HG02970 (cell line): Measurements from ENCODE around the gene ASTN2.

ENCODE experiments used
- ATAC-seq: cut with Tn5 transposase; IDR thresholded peaks from one replicate; pipeline ENCODE4 v1.9.1; 2021; ENCODE audit warnings: mild to moderate bottlenecking, moderate library complexity, moderate number of reproducible peaks; ENCODE audit not compliant: unreplicated experiment, low FRiP score

Gene ASTN2, protein sequence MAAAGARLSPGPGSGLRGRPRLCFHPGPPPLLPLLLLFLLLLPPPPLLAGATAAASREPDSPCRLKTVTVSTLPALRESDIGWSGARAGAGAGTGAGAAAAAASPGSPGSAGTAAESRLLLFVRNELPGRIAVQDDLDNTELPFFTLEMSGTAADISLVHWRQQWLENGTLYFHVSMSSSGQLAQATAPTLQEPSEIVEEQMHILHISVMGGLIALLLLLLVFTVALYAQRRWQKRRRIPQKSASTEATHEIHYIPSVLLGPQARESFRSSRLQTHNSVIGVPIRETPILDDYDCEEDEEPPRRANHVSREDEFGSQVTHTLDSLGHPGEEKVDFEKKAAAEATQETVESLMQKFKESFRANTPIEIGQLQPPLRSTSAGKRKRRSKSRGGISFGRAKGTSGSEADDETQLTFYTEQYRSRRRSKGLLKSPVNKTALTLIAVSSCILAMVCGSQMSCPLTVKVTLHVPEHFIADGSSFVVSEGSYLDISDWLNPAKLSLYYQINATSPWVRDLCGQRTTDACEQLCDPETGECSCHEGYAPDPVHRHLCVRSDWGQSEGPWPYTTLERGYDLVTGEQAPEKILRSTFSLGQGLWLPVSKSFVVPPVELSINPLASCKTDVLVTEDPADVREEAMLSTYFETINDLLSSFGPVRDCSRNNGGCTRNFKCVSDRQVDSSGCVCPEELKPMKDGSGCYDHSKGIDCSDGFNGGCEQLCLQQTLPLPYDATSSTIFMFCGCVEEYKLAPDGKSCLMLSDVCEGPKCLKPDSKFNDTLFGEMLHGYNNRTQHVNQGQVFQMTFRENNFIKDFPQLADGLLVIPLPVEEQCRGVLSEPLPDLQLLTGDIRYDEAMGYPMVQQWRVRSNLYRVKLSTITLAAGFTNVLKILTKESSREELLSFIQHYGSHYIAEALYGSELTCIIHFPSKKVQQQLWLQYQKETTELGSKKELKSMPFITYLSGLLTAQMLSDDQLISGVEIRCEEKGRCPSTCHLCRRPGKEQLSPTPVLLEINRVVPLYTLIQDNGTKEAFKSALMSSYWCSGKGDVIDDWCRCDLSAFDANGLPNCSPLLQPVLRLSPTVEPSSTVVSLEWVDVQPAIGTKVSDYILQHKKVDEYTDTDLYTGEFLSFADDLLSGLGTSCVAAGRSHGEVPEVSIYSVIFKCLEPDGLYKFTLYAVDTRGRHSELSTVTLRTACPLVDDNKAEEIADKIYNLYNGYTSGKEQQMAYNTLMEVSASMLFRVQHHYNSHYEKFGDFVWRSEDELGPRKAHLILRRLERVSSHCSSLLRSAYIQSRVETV (N-terminal part only)

GRCh38 chr9:117414906-117415331 lies at the start of gene ASTN2:
TSS of gene ASTN2 (minus strand) at chr9:117415057. CDS start at chr9:117414938, 119 bp downstream.
- ATAC-seq = no peak

DNA sequence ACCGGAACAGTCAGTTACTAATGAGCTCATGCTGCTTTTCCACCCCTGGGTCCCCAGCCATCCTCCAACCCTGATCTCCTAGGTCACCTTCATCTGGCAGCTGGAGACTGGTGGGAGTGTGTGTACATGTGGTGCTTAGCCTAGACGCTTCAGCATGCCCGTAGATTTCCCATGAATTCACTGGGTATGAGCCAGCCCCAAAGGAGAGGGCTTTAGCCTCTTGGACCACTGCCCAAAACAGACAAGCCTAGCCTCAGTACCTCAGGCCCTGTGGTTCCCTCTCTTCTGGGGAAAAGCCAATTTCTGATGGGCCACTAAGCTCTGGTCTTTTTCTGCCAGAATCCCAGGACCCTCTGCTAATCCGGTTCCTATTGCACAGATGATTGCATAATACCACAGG lies 48.0 kb upstream of the ASTN2 start:
- ATAC-seq = no peak

GRCh38 chr9:117461386-117461785 lies 46.5 kb upstream of the ASTN2 start:
- ATAC-seq = no peak

GRCh38 chr9:117460743-117461142 lies 45.9 kb upstream of the ASTN2 start:
- no peak for ATAC-seq

GRCh38 chr9:117459913-117460312 lies 45.1 kb upstream of the ASTN2 start:
- no peak for ATAC-seq

- ATAC-seq = no peak
Observed at GRCh38 chr9:117458066-117458465, 43.2 kb upstream of the ASTN2 start.

DNA sequence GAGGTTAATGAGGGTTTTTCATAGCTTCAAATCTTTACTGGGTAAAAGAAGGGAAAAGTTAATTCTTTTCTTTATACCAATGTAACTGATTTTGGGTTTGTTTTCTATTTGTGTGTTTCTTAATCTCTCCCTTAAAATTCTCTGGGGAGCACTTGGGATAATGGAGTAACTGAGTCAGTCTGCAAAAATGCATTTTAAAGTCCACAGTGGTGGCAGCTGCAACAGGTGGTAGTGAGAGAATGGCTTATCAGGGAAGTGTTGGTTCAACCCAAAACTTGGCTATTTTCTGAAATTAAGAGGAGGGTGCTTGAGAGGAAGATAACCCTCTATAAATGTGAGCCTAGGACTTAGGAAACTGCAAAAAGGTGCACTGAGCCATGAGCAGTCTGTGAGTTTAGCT lies 39.9 kb upstream of the ASTN2 start:
- no peak for ATAC-seq

DNA sequence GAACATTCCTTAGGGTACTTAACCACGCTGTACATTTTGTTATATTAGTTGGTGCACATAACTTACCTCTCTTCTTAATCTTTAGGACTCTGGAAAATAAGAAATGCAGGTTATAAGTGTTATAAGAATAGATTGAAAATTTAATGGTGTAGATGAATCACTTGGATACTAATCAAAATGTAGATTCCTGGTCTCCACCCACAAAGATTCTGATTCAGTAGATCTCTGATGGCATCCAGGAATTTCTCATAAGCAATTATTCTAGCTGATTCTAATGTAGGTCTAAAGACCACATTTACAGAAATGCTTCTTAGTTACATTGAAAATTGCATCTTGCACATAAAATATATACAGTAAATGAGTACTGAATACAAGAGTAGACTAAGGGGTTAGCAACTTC lies 38.9 kb upstream of the ASTN2 start:
- ATAC-seq = no peak

DNA sequence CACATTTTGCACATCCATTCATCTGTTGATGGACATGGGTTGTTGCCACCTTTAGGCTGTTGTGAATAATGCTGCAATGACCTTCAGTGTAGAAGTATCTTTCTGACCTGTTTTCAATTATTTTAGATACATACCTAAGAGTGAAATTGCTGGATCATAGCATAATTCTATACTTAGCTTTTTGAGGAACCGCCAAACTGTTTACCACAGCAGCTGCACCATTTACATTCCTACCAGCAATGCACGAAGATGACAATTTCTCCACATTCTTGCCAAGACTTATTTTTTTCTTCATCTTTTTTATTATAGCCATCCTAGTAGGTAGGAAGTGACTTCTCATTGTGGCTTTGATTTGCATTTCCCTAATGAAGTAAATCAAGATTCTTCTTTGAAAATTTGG lies 36.5 kb upstream of the ASTN2 start:
- no peak for ATAC-seq

DNA sequence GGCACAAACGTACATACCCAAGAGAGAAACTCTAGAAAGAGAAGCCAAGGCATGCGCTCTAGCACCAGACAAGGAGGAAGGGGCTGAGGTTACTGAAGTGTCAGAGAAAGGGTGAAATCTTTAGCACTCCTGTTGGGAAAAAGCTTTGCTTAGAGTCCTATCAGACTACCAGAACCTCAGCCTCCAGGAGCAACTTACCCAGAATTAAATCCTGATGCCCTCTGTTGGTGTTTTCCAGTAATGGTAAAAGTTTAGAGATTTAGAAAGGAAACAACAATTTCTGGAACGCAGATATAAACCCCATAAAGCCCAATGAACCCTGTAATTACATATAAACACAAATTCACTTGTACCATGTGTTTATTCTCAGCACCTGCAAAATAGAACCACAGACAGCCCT lies 33.2 kb upstream of the ASTN2 start:
- no peak for ATAC-seq

GRCh38 chr9:117445631-117446030 lies 30.8 kb upstream of the ASTN2 start:
- no peak for ATAC-seq

GRCh38 chr9:117444501-117444900 lies 29.6 kb upstream of the ASTN2 start:
- no peak for ATAC-seq

- no peak for ATAC-seq
Observed at GRCh38 chr9:117437283-117437682, 22.4 kb upstream of the ASTN2 start.

DNA sequence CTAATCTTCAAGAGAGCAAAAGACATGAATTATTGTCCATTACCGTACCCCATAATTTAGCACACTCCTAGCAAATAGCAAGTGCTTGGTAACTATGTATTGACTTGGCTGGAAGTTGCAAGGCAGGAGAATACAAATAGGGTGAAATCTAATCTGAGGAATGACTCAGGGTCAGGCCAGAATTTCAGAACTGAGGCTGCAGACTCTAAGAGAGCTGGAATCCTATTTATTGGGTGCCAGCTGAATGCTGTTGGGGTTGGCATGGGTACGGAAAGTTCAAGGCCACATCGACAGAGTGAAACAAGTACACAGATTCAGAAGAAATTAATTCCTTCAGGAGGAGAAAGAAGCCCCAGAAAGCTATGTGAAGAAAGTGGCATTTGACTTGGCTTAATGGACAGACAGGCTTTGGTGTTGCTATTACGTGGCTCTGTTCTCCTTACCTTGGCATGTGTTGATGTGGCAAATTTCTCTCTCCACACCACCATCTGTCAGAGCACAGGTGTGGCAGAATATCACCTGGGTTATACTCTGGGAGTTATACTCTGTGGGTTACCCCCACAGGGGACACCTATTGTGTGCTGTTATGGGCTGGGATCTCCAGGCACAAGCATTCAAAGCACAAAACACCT lies 20.9 kb upstream of the ASTN2 start:
- no peak for ATAC-seq

DNA sequence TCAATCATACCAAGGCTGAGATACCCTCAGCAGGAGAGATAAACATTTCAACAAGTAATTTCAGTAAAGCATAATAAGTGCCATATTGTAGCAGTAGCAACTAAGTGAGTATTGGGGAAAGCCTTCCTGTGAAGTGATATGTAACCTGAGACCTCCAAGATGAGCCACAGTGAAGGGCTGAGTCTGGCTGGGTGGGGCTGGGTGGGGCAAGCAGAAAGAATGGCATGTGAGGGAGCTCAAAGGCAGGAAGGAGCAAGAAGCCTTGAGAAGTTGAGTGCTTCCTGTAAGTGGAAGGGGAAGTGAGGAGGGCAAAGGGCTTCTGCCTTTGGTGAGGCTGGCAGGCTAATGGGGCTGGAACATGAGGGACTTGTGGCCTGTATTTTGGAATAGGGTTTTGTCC lies 19.7 kb upstream of the ASTN2 start:
- no peak for ATAC-seq

- no peak for ATAC-seq
Observed at GRCh38 chr9:117430813-117431212, 16.0 kb upstream of the ASTN2 start.

GRCh38 chr9:117427357-117427913 lies 12.6 kb upstream of the ASTN2 start:
- ATAC-seq = no peak

GRCh38 chr9:117425566-117425965 lies 10.7 kb upstream of the ASTN2 start:
- no peak for ATAC-seq

- ATAC-seq = no peak
Observed at GRCh38 chr9:117424291-117424690, 9.4 kb upstream of the ASTN2 start.

- no peak for ATAC-seq
Observed at GRCh38 chr9:117418111-117418510, 3.3 kb upstream of the ASTN2 start.
